Measurements from ENCODE around the gene ARL10.

- TF ChIP-seq TAF1 (IDR thresholded peaks at IDR 0.05; ENCODE audit: borderline replicate concordance, low read depth, low read length) (no peak), POLR2A (IDR thresholded peaks at IDR 0.05; ENCODE audit: low read depth, low read length) (no peak)
Measured at GRCh38 chr5:176424181-176424580, 58.9 kb downstream of the ARL10 start.

All from GM12892 (cell line).